Upper lobe of left lung (tissue), 6 donors: ENCODE results near the gene CXorf58. TPM values are rescaled to one million over a fixed set of nuclear protein-coding genes. Genes with fewer than 3 reads are reported as not detected.

Experiments
- ATAC-seq, 2 donors: fragments of 200-7000 bp; cut with Tn5 transposase; one replicate each; pipeline ENCODE4 v1.9.1; 2022; ENCODE audit warnings: mild to moderate bottlenecking in 2 of 2, moderate library complexity in 2 of 2; ENCODE audit not compliant: low FRiP score in 2 of 2
- DNase-seq, 2 donors: peaks; one replicate each; pipeline ENCODE4 v3.0.0-alpha.2; 2019 to 2020
- H3K27ac ChIP-seq, 4 donors: fragments of 200-600 bp; sonication (generic); one replicate each; pipeline ENCODE4 v1.5.1; 2016 to 2019
- H3K27me3 ChIP-seq, 4 donors: fragments of 200-600 bp; sonication (generic); one replicate each; pipeline ENCODE4 v1.5.1; 2017 to 2019
- H3K36me3 ChIP-seq, 4 donors: fragments of 200-600 bp; sonication (generic); one replicate each; pipeline ENCODE4 v1.5.1; 2016 to 2019
- H3K4me1 ChIP-seq, 4 donors: fragments of 200-600 bp; sonication (generic); one replicate each; pipeline ENCODE4 v1.5.1; 2018 to 2019
- H3K4me3 ChIP-seq, 4 donors: fragments of 200-600 bp; sonication (generic); one replicate each; pipeline ENCODE4 v1.5.1; 2017 to 2019; ENCODE audit warnings: mild to moderate bottlenecking in 2 of 4, moderate library complexity in 1 of 4
- H3K9me3 ChIP-seq, 4 donors: fragments of 200-600 bp; sonication (generic); one replicate each; pipeline ENCODE4 v1.5.1; 2018 to 2019
- CTCF ChIP-seq, 6 experiments: fragments of 450-650 bp in 4 of 6; fragments of 200-600 bp in 2 of 6; sonication (generic) in 2 of 6; IDR thresholded peaks; one replicate each; pipeline ENCODE4 v1.5.1; 2016 to 2019; ENCODE audit warnings: antibody characterized with exemption in 6 of 6
- EP300 ChIP-seq, 4 donors: sonication (generic); formaldehyde crosslinking; IDR thresholded peaks; one replicate each; pipeline ENCODE4 v1.5.1; 2017; ENCODE audit warnings: antibody characterized with exemption in 4 of 4, control low read depth in 2 of 4
- POLR2A ChIP-seq, 4 donors: fragments of 450-650 bp; IDR thresholded peaks; one replicate each; pipeline ENCODE4 v1.5.1; 2016 to 2017; ENCODE audit warnings: antibody characterized with exemption in 4 of 4, mild to moderate bottlenecking in 2 of 4
- POLR2AphosphoS5 ChIP-seq, 2 donors: sonication (generic); formaldehyde crosslinking; IDR thresholded peaks; one replicate each; pipeline ENCODE4 v1.5.1; 2017; ENCODE audit warnings: antibody characterized with exemption in 2 of 2
- WGBS, 2 donors: methylation state at CpG; one replicate each; pipeline ENCODE4 v1.1.5; 2017 to 2018; 5-methylcytosine and 5-hydroxymethylcytosine counted together
- total RNA-seq, 6 donors: library from RNA; depleted of rRNA in 4 of 6; stranded (reverse); fragments of >200 nt in 4 of 6; gene quantifications; one replicate each; pipeline versions ENCODE4 v1.1.0 to v1.2.1, GENCODE V29; 2016 to 2021
- donor health status: DM: no; HTN: no; CAD: no; lungs with moderate emphysema.
- donor health status: DM: no; HTN: yes; CAD: no; lungs with severe emphysema.

Gene CXorf58
- total RNA-seq, 6 donors from 2014 or later, result 0.11 TPM; not detected in 5

- H3K4me1 ChIP-seq, result no peaks in the 10 kb centered on the region
- DNase-seq, result no peak
- no peak for ATAC-seq
- no peaks in the 10 kb centered on the region for H3K27me3 ChIP-seq
- 80 to 92% methylated on average over 4 of the region's 4 CpGs for WGBS, 2 donors
- H3K27ac ChIP-seq, result no peak overlapping the region
- no peak for TF ChIP-seq POLR2A (IDR thresholded peaks at IDR 0.05)
- no peak for TF ChIP-seq CTCF (IDR thresholded peaks at IDR 0.05)
- TF ChIP-seq EP300 (IDR thresholded peaks at IDR 0.05), result no peak
- TF ChIP-seq POLR2AphosphoS5 (IDR thresholded peaks at IDR 0.05), result no peak
- H3K9me3 ChIP-seq, result no peaks in the 10 kb centered on the region
- no peaks in the 10 kb centered on the region for H3K36me3 ChIP-seq
- H3K4me3 ChIP-seq, result no peak overlapping the region
Measured at GRCh38 chrX:23978491-23978890, 70.7 kb downstream of the CXorf58 start.

GRCh38 chrX:23980011-23980441 lies 72.2 kb downstream of the CXorf58 start:
- ATAC-seq, result no peak
- Histone ChIP-seq H3K27ac (no peak overlapping the region), H3K4me1 (no peaks in the 10 kb centered on the region), H3K36me3 (no peaks in the 10 kb centered on the region), H3K27me3 (no peaks in the 10 kb centered on the region), H3K4me3 (no peak overlapping the region), H3K9me3 (no peaks in the 10 kb centered on the region)
- DNase-seq, result no peak
- TF ChIP-seq EP300 (IDR thresholded peaks at IDR 0.05) (no peak), POLR2AphosphoS5 (IDR thresholded peaks at IDR 0.05) (no peak), POLR2A (IDR thresholded peaks at IDR 0.05) (no peak)
- 50 to 60% methylated on average over 3 to 5 of the region's 5 CpGs for WGBS, 2 donors

GRCh38 chrX:23981222-23981621 lies 73.4 kb downstream of the CXorf58 start:
- no peak for DNase-seq
- no peak overlapping the region for H3K4me3 ChIP-seq
- H3K27me3 ChIP-seq, result no peaks in the 10 kb centered on the region
- H3K36me3 ChIP-seq, result no peaks in the 10 kb centered on the region
- TF ChIP-seq POLR2AphosphoS5 (IDR thresholded peaks at IDR 0.05), result no peak
- TF ChIP-seq EP300 (IDR thresholded peaks at IDR 0.05), result no peak
- TF ChIP-seq CTCF (IDR thresholded peaks at IDR 0.05), result no peak
- TF ChIP-seq POLR2A (IDR thresholded peaks at IDR 0.05), result no peak
- H3K4me1 ChIP-seq, result no peaks in the 10 kb centered on the region
- no peak overlapping the region for H3K27ac ChIP-seq
- no peaks in the 10 kb centered on the region for H3K9me3 ChIP-seq
- ATAC-seq, result no peak
- 65 to 91% methylated on average over 4 of the region's 4 CpGs for WGBS, 2 donors

- TF ChIP-seq POLR2A (IDR thresholded peaks at IDR 0.05) (no peak), POLR2AphosphoS5 (IDR thresholded peaks at IDR 0.05) (no peak), EP300 (IDR thresholded peaks at IDR 0.05) (no peak), CTCF (IDR thresholded peaks at IDR 0.05) (no peak)
- H3K27ac ChIP-seq, result no peak overlapping the region
- WGBS, 2 donors, result 81 to 86% methylated on average over 2 of the region's 2 CpGs
- no peak overlapping the region for H3K4me3 ChIP-seq
- H3K9me3 ChIP-seq, result no peaks in the 10 kb centered on the region
- peaks cover 0 to 4% (median 0%) of the 10 kb centered on the region in 4 donors for H3K36me3 ChIP-seq
- DNase-seq, result no peak
- no peaks in the 10 kb centered on the region for H3K4me1 ChIP-seq
- ATAC-seq, result no peak
- no peaks in the 10 kb centered on the region for H3K27me3 ChIP-seq
Measured at GRCh38 chrX:23981711-23982110, 73.9 kb downstream of the CXorf58 start.

DNA sequence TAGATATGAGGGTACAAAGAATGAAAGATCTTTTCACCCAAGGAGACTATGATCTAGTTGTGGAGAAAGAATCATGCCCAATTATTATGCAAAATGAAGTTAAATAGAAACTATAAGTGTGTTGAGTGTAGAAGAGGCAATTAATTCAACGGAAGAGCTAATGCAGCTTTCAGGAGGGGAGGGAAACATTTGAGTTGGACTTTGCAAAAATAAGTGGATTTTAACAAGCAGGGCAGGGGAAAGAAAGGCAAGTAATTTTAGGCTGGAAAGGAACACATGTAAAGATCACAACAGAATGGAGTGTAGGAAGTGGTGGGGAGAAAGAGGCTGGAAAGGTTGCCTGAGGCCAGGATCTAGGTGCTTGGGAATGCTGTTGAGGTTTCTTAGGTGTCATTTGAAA lies 75.1 kb downstream of the CXorf58 start:
- 71 to 96% methylated on average over 1 of the region's 1 CpG for WGBS, 2 donors
- DNase-seq (no peak), ATAC-seq (no peak)
- TF ChIP-seq CTCF (IDR thresholded peaks at IDR 0.05), result no peak
- no peak for TF ChIP-seq POLR2AphosphoS5 (IDR thresholded peaks at IDR 0.05)
- H3K27me3 ChIP-seq, result no peaks in the 10 kb centered on the region
- H3K9me3 ChIP-seq, result no peaks in the 10 kb centered on the region
- peaks cover 0 to 13% (median under 1%) of the 10 kb centered on the region in 4 donors for H3K36me3 ChIP-seq
- no peak overlapping the region for H3K27ac ChIP-seq
- H3K4me1 ChIP-seq, result no peaks in the 10 kb centered on the region
- H3K4me3 ChIP-seq, result no peak overlapping the region

Other genes with a start within 250 kb of the CXorf58 start
- 10 to 100 TPM; 17.8 to 69.0 (median 58.4) TPM for gene PRDX4, start 240.5 kb upstream of the CXorf58 start, total RNA-seq
- gene ACOT9, start 164.7 kb upstream of the CXorf58 start, total RNA-seq, result 10 to 100 TPM; 40.3 to 54.5 (median 45.1) TPM
- 1,000 to 10,000 TPM in 4 of 6 donors, 100 to 1,000 TPM in 2; 657 to 1,891 (median 1,145) TPM for gene SAT1, start 124.8 kb upstream of the CXorf58 start, total RNA-seq
- 10 to 100 TPM in 5 of 6 donors, under 1 TPM in 1; 0.89 to 15.0 (median 12.0) TPM for gene APOO, start 68 bp upstream of the CXorf58 start, total RNA-seq
- gene KLHL15, start 119.2 kb downstream of the CXorf58 start, total RNA-seq, result 10 to 100 TPM in 1 of 6 donors, 1 to 10 TPM in 5; 3.4 to 13.5 (median 5.7) TPM
- 100 to 1,000 TPM in 3 of 6 donors, 10 to 100 TPM in 3; 65.0 to 161 (median 104) TPM for gene EIF2S3, start 146.9 kb downstream of the CXorf58 start, total RNA-seq
- 10 to 100 TPM; 15.7 to 68.6 (median 31.1) TPM for gene ZFX, start 241.7 kb downstream of the CXorf58 start, total RNA-seq